GM12872 (cell line): ENCODE data around the gene UCHL3.

Experiments
- CTCF ChIP-seq: IDR thresholded peaks from 3 replicates; pipeline ENCODE4 v1.5.1; 2011; ENCODE audit warnings: low read depth, mild to moderate bottlenecking, low read length, moderate library complexity; ENCODE audit not compliant: insufficient read depth

The UCHL3 gene

GRCh38 chr13:75537401-75538365, 11.9 kb upstream of the UCHL3 start, which contains the start of gene COMMD6:
TSS of gene COMMD6 (minus strand) at chr13:75537841. CDS start at chr13:75537805, 36 bp downstream.
- TF ChIP-seq CTCF: no peak

GRCh38 chr13:75541287-75541686, 8.3 kb upstream of the UCHL3 start:
- no peak for TF ChIP-seq CTCF

GRCh38 chr13:75541961-75542360, 7.6 kb upstream of the UCHL3 start:
- TF ChIP-seq CTCF: no peak

- no peak for TF ChIP-seq CTCF
Observed at GRCh38 chr13:75544681-75545330, 4.8 kb upstream of the UCHL3 start.

- no peak for TF ChIP-seq CTCF
Observed at GRCh38 chr13:75547917-75548316, 1.7 kb upstream of the UCHL3 start.

- no peak for TF ChIP-seq CTCF
Observed at GRCh38 chr13:75550159-75550567, 572 bp downstream of the UCHL3 start.

GRCh38 chr13:75554464-75554863, 4.9 kb downstream of the UCHL3 start:
- TF ChIP-seq CTCF: no peak
